Measurements from ENCODE around the gene MGST3.

DNA sequence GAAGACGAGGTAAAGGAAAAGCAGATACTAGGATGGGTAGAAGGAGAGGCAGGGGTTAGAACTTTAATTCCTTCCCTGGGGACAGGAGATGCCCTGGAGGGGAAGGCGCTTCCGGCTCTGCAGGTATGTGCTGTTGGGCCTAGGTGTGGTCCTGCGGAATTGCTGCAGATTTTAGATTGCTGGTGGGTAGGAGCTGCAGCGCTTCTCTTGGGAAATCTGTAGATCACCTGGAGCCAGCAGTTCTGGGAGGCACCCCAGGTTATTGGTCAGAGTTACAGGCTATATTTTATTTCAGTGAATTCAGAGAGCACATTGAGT, 1.1 kb downstream of the MGST3 start:
- TF ChIP-seq, protein P1, sequence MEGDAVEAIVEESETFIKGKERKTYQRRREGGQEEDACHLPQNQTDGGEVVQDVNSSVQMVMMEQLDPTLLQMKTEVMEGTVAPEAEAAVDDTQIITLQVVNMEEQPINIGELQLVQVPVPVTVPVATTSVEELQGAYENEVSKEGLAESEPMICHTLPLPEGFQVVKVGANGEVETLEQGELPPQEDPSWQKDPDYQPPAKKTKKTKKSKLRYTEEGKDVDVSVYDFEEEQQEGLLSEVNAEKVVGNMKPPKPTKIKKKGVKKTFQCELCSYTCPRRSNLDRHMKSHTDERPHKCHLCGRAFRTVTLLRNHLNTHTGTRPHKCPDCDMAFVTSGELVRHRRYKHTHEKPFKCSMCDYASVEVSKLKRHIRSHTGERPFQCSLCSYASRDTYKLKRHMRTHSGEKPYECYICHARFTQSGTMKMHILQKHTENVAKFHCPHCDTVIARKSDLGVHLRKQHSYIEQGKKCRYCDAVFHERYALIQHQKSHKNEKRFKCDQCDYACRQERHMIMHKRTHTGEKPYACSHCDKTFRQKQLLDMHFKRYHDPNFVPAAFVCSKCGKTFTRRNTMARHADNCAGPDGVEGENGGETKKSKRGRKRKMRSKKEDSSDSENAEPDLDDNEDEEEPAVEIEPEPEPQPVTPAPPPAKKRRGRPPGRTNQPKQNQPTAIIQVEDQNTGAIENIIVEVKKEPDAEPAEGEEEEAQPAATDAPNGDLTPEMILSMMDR (optimal IDR thresholded peaks at IDR 0.05 in 1 of 3, IDR thresholded peaks at IDR 0.05 in 1 of 3, conservative IDR thresholded peaks at IDR 0.05 in 1 of 3; ENCODE audit: extremely low read depth in 1 of 3, insufficient read depth in 2 of 3, low read length in 3 of 3): no peak
- TF ChIP-seq EZH2 (IDR thresholded peaks at IDR 0.05; ENCODE audit: low read length): no peak

All from keratinocyte (primary cell).